GM18511 (cell line): Measurements from ENCODE around the gene ENPP5.

ENCODE experiments used
- ATAC-seq: cut with Tn5 transposase; IDR thresholded peaks from one replicate; pipeline ENCODE4 v1.9.1; 2021; ENCODE audit warnings: mild to moderate bottlenecking, moderate library complexity; ENCODE audit not compliant: unreplicated experiment

ENPP5 gene

DNA sequence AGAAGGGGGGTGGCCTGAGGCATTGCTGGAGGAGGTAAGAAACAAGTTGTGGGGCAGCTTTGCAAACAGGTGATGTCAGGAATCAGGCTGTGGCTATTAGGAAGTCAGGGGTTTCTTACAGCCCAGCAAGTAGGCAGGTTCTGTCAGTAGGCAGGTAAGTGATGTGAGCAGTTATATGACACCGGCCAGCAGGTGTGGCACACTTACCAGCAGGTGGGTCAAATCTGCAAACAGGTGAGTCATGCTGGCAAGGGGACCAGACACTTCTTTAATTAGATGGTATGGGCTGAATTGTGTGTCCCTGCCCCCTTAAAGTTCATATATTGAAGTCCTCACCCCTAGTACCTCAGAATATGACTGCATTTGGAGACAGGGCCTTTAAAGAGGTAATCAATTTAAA is 57.4 kb downstream of the ENPP5 start:
- ATAC-seq: no peak
